GM12875 (cell line): ENCODE results near the gene PLAAT3.

Experiments used
- H3K4me3 ChIP-seq: one replicate; pipeline ENCODE4 v1.5.1; 2011; ENCODE audit warnings: low read depth, low read length, control low read depth
- TF ChIP-seq, protein P1 (sequence below): IDR thresholded peaks from 2 replicates; pipeline ENCODE4 v1.5.1; 2011; ENCODE audit warnings: low read depth, mild to moderate bottlenecking, control low read depth, inconsistent platforms, low read length, moderate library complexity, borderline replicate concordance; ENCODE audit not compliant: insufficient read depth

Gene PLAAT3

DNA sequence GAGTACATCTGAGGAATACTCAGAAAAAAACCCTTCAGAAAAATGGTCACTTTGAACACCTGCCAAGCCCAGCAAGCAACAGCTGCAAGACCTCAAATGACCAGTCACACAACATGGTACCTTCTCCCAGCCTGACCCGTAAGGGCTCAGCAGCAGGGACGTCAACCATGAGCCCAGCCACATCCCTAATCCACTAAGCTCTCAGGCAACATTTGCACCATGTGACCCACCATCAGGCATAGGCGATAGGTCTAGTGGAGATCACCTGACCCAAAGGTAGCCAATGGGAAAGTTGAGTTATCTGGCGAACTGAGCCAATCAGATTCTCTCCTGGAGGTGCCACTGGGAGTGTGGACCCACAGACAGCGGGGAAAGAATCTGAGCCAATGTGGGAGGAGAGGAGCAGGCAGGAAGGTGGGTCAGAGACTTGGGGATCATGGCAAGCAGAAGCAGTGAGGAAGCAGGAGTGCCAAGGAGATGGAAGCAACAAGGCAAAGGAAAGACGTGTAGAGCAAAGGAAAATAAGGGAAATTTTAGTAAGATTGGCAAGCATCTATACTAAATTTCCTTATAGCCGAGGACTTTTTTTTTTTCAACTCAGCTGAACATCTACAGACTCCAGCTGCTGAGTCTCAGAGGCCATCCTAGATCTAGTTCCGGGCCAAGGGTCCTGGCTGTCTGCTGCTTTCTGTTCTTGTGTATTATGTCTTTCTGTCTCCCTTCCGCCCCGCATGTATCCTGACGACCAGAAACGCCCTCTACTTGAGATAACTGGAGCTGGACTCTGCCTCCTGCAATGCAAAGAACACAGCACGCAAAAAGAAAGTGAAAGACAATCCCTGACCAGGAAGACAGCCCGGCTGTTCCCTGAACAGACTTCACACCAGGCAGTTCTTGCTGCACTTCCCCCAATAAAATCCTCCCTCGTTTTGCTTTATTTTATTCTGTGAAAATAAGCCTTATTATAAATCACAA lies 40.1 kb downstream of the PLAAT3 start:
- TF ChIP-seq, protein P1, sequence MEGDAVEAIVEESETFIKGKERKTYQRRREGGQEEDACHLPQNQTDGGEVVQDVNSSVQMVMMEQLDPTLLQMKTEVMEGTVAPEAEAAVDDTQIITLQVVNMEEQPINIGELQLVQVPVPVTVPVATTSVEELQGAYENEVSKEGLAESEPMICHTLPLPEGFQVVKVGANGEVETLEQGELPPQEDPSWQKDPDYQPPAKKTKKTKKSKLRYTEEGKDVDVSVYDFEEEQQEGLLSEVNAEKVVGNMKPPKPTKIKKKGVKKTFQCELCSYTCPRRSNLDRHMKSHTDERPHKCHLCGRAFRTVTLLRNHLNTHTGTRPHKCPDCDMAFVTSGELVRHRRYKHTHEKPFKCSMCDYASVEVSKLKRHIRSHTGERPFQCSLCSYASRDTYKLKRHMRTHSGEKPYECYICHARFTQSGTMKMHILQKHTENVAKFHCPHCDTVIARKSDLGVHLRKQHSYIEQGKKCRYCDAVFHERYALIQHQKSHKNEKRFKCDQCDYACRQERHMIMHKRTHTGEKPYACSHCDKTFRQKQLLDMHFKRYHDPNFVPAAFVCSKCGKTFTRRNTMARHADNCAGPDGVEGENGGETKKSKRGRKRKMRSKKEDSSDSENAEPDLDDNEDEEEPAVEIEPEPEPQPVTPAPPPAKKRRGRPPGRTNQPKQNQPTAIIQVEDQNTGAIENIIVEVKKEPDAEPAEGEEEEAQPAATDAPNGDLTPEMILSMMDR: no peak
- H3K4me3 ChIP-seq: no peak overlapping the region

- TF ChIP-seq, protein P1: no peak
- H3K4me3 ChIP-seq: no peak overlapping the region
Observed at GRCh38 chr11:63572026-63572688, 42.1 kb downstream of the PLAAT3 start.

GRCh38 chr11:63569570-63569969 lies 44.7 kb downstream of the PLAAT3 start:
- no peak overlapping the region for H3K4me3 ChIP-seq
- TF ChIP-seq, protein P1: no peak

- H3K4me3 ChIP-seq: no peak overlapping the region
- TF ChIP-seq, protein P1: no peak
Observed at GRCh38 chr11:63567044-63567840, 47.0 kb downstream of the PLAAT3 start.

- H3K4me3 ChIP-seq: no peak overlapping the region
- TF ChIP-seq, protein P1: no peak
Observed at GRCh38 chr11:63564784-63565350, 49.4 kb downstream of the PLAAT3 start.

DNA sequence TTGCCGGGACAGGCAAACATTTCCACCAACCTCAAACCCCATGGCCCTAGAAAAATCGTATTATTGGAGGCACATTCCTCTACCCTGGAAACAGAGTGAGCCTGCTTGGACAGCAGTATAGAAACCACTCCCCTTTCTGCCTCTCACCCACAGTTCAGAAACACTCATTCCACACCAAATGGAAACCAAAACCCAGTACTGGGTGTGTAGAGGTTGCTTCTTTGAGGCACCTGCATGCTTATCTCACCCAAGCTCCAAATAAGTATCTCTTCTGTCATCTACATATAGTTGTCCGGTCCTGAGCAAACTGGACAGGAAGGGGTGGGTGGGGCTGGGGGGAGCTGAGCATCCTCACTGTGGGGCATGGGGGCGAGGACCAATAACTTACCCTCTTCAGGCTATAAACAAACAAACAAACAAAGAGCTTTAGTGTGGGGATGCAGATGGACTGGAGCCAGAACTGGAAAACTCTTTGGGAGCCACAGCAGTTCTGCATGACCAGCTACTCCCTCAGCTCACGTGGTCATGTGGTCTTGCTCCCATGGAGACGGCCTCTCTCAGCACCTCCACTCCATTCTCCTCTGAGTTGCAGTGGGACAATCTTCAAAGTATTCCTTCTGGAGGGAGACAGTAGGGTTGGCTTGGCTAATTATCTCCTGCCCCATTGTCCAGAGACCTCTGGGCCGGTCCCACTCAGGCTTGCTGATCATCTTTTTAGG lies 50.0 kb downstream of the PLAAT3 start:
- no peak overlapping the region for H3K4me3 ChIP-seq
- TF ChIP-seq, protein P1: no peak
